ENCODE measurements around the gene TMEM30A. TPM values are rescaled to one million over a fixed set of nuclear protein-coding genes. Genes with fewer than 3 reads are reported as not detected.
A peak's percentile ranks its signal among the peaks of the same experiment; 100 is the strongest.

Gene TMEM30A
- total and polyA plus RNA-seq, 2 of the 13 experiments (the other 11 are each of a cell fraction or from before 2014, with no cell fraction given), result 17.6 to 54.4 TPM

GRCh38 chr6:75243333-75244062 lies 41.1 kb downstream of the TMEM30A start, which contains the start of gene COX7A2 (continued):
- TF ChIP-seq ELF1 (CRISPR knock-in tag; IDR thresholded peaks at IDR 0.05) (peak; percentile 87), HNRNPLL (IDR thresholded peaks at IDR 0.05; ENCODE audit: low read depth, low read length, poor library complexity, severe bottlenecking) (peak; percentile 22), ZBTB39 (CRISPR knock-in tag; IDR thresholded peaks at IDR 0.05) (0 out of 2 replicates have a peak, but pooled peaks have one; percentile 20), GATA4 (IDR thresholded peaks at IDR 0.05; ENCODE audit: borderline replicate concordance, low read depth) (peak; percentile 41; the same call in 1 of the 2 replicates), ARNTL (CRISPR knock-in tag; IDR thresholded peaks at IDR 0.05) (no peak), ETS1 (CRISPR knock-in tag; IDR thresholded peaks at IDR 0.05) (no peak), CREB1 (IDR thresholded peaks at IDR 0.05) (0 out of 2 replicates have a peak, but pooled peaks have one; percentile 26), CREB1 (CRISPR knock-in tag; IDR thresholded peaks at IDR 0.05) (peak; percentile 93), ZNF670 (CRISPR knock-in tag; IDR thresholded peaks at IDR 0.05; ENCODE audit: borderline replicate concordance) (peak; percentile 51; the same call in 1 of the 2 replicates), CSRNP2 (CRISPR knock-in tag; conservative IDR thresholded peaks at IDR 0.05; ENCODE audit: low read depth) (no peak), ZNF580 (CRISPR knock-in tag; IDR thresholded peaks at IDR 0.05; ENCODE audit: borderline replicate concordance, low read depth) (peak; percentile 92; the same call in 1 of the 2 replicates), ATF3 (CRISPR knock-in tag; IDR thresholded peaks at IDR 0.05) (0 out of 2 replicates have a peak, but pooled peaks have one; percentile 18), SOX6 (IDR thresholded peaks at IDR 0.05) (no peak), SOX6 (CRISPR knock-in tag; IDR thresholded peaks at IDR 0.05) (peak; percentile 76)

Data from HepG2 (cell line).